GM19324 (cell line): ENCODE results near the gene KRTAP12-3.

ENCODE experiments used
- ATAC-seq: cut with Tn5 transposase; IDR thresholded peaks from one replicate; pipeline ENCODE4 v1.9.1; 2021; ENCODE audit warnings: mild to moderate bottlenecking, moderate library complexity; ENCODE audit not compliant: unreplicated experiment, low FRiP score

The KRTAP12-3 gene

DNA sequence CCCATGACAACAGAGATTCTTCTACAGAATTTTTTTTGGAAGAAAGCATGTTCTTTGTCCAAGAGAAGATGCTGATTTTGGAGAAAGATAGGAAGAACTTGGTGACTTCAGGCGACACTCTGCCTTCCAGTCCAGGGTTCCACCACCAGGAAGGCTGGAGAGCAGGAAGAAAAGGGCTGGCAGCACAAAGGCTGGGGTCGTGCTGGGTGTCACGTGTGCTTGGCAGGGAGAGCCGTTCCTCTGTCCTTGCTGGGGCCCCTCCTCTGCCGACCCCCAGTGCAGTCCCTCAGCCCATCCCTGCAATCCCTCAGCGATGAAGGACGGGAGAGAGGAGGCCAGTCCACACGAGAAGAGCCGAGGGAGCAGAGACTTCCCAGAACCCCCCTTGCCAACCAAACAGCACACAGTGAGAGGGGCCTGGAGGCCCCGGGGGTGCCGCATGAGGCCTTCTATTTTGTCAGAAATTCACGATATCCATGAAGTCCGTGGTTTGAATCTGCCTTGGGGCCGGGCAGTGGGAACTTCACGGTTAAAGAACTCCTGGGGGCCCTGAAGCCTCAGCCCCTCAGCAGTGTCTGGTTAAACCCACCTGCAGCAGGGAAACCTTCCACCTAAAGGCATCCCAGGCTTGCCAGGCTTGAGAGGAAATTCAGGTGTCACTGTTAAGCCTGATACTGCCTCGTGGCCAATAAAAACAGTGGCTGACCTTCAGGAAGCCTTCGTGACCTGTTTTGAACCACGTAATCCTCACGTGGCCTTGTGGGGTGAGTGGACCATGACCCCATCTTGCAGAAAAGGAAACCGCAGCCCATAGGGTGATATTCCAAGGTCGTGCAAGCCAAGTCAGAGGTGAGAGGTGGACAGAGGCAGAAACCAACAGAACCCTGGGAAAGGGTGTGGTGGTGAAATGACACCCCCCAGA, 42.6 kb downstream of the KRTAP12-3 start:
- ATAC-seq: no peak

DNA sequence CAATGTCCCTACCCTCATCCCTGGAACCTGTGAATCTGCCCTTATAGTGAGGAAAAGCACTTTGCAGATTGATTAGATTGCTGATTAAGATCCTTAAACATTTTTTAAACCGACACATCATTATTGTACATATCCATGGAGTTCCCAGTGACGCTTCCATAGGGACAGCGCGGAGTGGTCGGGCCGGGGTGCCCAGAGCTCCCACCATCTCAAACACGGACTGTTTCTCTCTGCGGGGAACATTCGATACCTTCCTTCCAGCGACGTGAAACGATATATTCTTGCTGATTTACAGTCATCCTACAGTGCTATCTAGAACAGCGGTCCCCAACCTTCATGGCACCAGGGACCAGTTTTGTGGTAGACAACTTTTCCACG, 43.3 kb downstream of the KRTAP12-3 start:
- no peak for ATAC-seq

DNA sequence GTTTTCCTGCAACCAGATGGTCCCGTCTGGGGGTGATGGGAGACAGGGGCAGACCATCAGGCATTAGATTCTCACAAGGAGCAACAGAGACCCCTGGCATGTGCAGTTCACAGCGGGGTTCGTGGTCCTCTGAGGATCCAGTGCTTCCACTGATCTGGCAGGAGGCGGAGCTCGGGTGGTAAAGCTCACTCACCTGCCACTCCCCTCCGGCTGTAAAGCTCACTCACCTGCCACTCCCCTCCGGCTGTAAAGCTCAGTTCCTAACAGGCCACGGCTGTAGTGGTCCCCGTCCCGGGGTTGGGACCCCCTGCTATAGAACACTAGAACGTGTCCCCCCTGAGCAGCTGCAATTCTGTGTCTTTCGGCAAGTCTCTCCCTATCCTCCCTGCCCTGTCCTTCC, 43.8 kb downstream of the KRTAP12-3 start:
- ATAC-seq: no peak

- no peak for ATAC-seq
These were observed 44.6 kb downstream of the KRTAP12-3 start for GRCh38 chr21:44702111-44702972.

GRCh38 chr21:44702973-44703730, 45.4 kb downstream of the KRTAP12-3 start:
- ATAC-seq: no peak

DNA sequence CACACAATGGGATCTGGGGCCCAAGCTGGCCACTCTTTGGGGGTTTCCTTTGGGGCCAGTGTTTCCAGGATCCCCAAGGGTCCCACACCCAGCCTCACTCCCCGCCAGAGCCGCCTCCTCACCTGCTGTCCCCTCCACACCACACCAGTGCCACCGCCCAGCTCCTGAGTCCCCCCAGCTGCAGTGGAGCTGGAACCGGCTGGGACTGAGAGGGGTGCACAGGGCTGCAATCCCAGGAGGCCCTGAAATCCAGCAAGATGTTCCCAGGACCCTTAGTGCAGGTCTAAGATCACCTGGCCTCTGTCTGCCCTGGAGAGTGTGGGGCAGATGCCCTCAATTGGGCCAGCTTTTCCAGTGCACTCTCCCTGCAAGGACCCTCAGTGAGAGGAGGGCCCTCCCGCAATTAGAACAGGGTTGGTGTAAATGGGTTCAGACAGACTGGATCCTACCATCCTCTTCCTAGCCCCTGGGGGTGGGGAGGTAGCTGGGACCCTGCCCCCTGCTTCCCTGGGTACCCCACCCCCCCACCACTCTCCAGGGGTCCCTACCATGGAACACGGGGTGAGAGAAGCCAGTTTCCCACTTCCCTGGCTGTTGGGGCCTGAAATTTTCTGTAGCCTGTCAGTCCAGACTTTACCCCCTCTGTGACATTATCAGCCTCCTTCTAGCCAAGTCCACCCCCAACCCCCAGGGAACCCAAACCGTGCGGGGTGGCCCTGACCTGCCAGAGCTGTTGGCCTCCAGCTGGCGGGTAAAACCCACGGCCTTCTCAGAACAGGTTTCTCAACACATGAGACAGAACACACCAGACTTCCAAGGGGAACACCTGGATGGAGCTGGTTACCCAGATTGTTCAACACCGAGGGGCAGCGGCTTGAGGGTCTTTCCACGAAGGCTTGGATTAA, 46.3 kb downstream of the KRTAP12-3 start:
- no peak for ATAC-seq

- ATAC-seq: no peak
These were observed 46.9 kb downstream of the KRTAP12-3 start for GRCh38 chr21:44704636-44705001.

- no peak for ATAC-seq
These were observed 48.4 kb downstream of the KRTAP12-3 start for GRCh38 chr21:44706026-44706705.

DNA sequence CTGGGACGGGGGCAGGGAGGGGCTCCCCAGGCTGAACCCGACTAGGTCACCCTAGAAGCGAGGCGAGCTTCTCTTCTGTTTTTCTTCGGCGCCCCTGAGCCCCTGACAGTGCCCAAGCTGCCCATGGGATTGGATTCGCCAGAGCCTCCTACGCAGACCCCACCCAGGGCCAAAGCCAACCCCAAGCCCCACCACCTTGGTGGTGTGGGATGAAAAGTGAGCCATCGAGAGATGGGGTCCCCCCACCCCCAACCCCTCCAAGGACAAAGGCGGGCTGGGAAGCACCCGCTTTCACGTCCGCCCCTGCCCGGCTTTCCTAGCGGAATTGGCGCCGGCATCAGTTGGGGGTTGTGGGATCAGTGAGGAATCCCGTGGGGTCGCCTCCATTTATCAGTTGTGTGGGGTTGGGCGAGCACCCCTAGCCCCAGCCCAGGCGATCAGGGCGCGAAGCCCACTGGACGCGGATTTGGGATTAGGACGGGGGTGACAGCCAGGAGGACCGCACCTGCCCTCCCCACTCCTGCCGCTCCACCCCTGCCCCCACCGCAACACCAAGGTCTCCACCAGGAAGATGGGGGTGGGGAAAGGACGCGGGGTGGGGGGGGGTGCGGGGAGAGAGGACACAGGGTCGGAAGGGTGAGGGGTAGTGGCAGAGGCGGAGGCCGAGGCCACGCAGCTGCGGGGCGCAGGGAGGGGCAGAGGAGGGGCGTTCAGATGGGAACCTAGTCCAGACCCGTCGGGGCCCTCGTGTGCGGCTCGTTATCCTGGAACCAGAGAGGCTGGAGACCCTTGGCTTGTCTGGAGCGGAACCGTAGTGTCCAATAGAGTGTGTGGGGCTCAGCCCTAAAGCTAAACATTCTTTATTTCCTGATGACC, 49.2 kb downstream of the KRTAP12-3 start:
- no peak for ATAC-seq
